Peyer's patch (tissue), 4 donors: ENCODE measurements around the gene LRRFIP1. TPM values are rescaled to one million over a fixed set of nuclear protein-coding genes. Genes with fewer than 3 reads are reported as not detected.

ENCODE experiments used
- DNase-seq, 3 donors: peaks; one replicate each; pipeline ENCODE4 v3.0.0-alpha.2; 2017 to 2019
- H3K27ac ChIP-seq, 4 donors: fragments of 200-600 bp; sonication (generic); one replicate each; pipeline ENCODE4 v1.5.1; 2016 to 2019
- H3K27me3 ChIP-seq, 2 donors: fragments of 200-600 bp; sonication (generic); one replicate each; pipeline ENCODE4 v1.5.1; 2019
- H3K36me3 ChIP-seq, 3 donors: fragments of 200-600 bp; sonication (generic); one replicate each; pipeline ENCODE4 v1.5.1; 2016 to 2019
- H3K4me1 ChIP-seq, 4 donors: fragments of 200-600 bp; sonication (generic); one replicate each; pipeline ENCODE4 v1.5.1; 2016 to 2019
- H3K4me3 ChIP-seq, 4 donors: fragments of 200-600 bp; sonication (generic); 1 replicate in 3 of 4; 2 replicates in 1 of 4; pipeline ENCODE4 v1.5.1; 2016 to 2019; ENCODE audit warnings: mild to moderate bottlenecking in 1 of 4
- H3K9me3 ChIP-seq, 4 donors: fragments of 200-600 bp; sonication (generic); one replicate each; pipeline ENCODE4 v1.5.1; 2016 to 2019; ENCODE audit warnings: mild to moderate bottlenecking in 1 of 4
- CTCF ChIP-seq, 6 experiments: fragments of 450-650 bp in 4 of 6; fragments of 200-600 bp in 2 of 6; sonication (generic) in 1 of 6; IDR thresholded peaks; one replicate each; pipeline ENCODE4 v1.5.1; 2017 to 2019; ENCODE audit warnings: antibody characterized with exemption in 6 of 6, mild to moderate bottlenecking in 3 of 6, moderate library complexity in 1 of 6
- POLR2A ChIP-seq, 2 donors: fragments of 450-650 bp; IDR thresholded peaks; one replicate each; pipeline ENCODE4 v1.5.1; 2017; ENCODE audit warnings: antibody characterized with exemption in 2 of 2, mild to moderate bottlenecking in 2 of 2, moderate library complexity in 2 of 2
- total RNA-seq, 4 donors: library from RNA; depleted of rRNA; stranded (reverse); fragments of >200 nt; gene quantifications; one replicate each; pipeline ENCODE4 v1.1.0, GENCODE V29; 2016

Gene LRRFIP1
- total RNA-seq, 4 donors from 2014 or later, result 114 to 182 (median 135) TPM

GRCh38 chr2:237708491-237708890 lies 81.1 kb downstream of the LRRFIP1 start:
- H3K4me1 ChIP-seq, result peaks cover 1 to 37% (median 9%) of the 10 kb centered on the region in 4 donors
- peak overlapping the region in 1 of 4 donors; percentile 68 for H3K27ac ChIP-seq
- no peaks in the 10 kb centered on the region for H3K27me3 ChIP-seq
- peaks cover 0 to 20% (median 0%) of the 10 kb centered on the region in 3 donors for H3K36me3 ChIP-seq
- H3K4me3 ChIP-seq, result no peak overlapping the region
- no peaks in the 10 kb centered on the region for H3K9me3 ChIP-seq
- TF ChIP-seq CTCF (IDR thresholded peaks at IDR 0.05) (no peak), POLR2A (IDR thresholded peaks at IDR 0.05) (no peak)
- DNase-seq, result peak in 1 of 3 donors; percentile 41

GRCh38 chr2:237708961-237709360 lies 81.6 kb downstream of the LRRFIP1 start:
- Histone ChIP-seq H3K36me3 (peaks cover 0 to 20% (median 0%) of the 10 kb centered on the region in 3 donors), H3K4me1 (peaks cover 0 to 35% (median 6%) of the 10 kb centered on the region in 4 donors), H3K27ac (no peak overlapping the region), H3K4me3 (no peak overlapping the region), H3K27me3 (no peaks in the 10 kb centered on the region), H3K9me3 (no peaks in the 10 kb centered on the region)
- TF ChIP-seq CTCF (IDR thresholded peaks at IDR 0.05) (no peak), POLR2A (IDR thresholded peaks at IDR 0.05) (no peak)
- DNase-seq, result peak in 1 of 3 donors; percentile 0

GRCh38 chr2:237711458-237712150 lies 84.2 kb downstream of the LRRFIP1 start:
- peak in 2 of 3 donors; percentile 10 to 42 for DNase-seq
- H3K27ac ChIP-seq, result no peak overlapping the region
- no peaks in the 10 kb centered on the region for H3K27me3 ChIP-seq
- peaks cover 0 to 20% (median 0%) of the 10 kb centered on the region in 3 donors for H3K36me3 ChIP-seq
- H3K4me3 ChIP-seq, result no peak overlapping the region
- TF ChIP-seq CTCF (IDR thresholded peaks at IDR 0.05) (no peak), POLR2A (IDR thresholded peaks at IDR 0.05) (no peak)
- peaks cover 0 to 42% (median 2%) of the 10 kb centered on the region in 4 donors for H3K4me1 ChIP-seq
- H3K9me3 ChIP-seq, result no peaks in the 10 kb centered on the region

- DNase-seq, result peak in 1 of 3 donors; percentile 6
- TF ChIP-seq CTCF (IDR thresholded peaks at IDR 0.05) (no peak), POLR2A (IDR thresholded peaks at IDR 0.05) (no peak)
- no peak overlapping the region for H3K27ac ChIP-seq
- no peaks in the 10 kb centered on the region for H3K27me3 ChIP-seq
- peaks cover 0 to 20% (median 0%) of the 10 kb centered on the region in 3 donors for H3K36me3 ChIP-seq
- H3K4me3 ChIP-seq, result no peak overlapping the region
- no peaks in the 10 kb centered on the region for H3K9me3 ChIP-seq
- H3K4me1 ChIP-seq, result peaks cover 0 to 33% (median 2%) of the 10 kb centered on the region in 4 donors
Observed at GRCh38 chr2:237712477-237713377, 85.3 kb downstream of the LRRFIP1 start.

GRCh38 chr2:237714690-237715458 lies 87.5 kb downstream of the LRRFIP1 start:
- H3K36me3 ChIP-seq, result peaks cover 0 to 17% (median 0%) of the 10 kb centered on the region in 3 donors
- peaks cover 0 to 26% (median 2%) of the 10 kb centered on the region in 4 donors for H3K4me1 ChIP-seq
- DNase-seq, result peak in 2 of 3 donors; percentile 9 to 57
- H3K27ac ChIP-seq, result peak overlapping the region in 3 of 4 donors; percentile 38 to 78 (median 77)
- no peaks in the 10 kb centered on the region for H3K9me3 ChIP-seq
- TF ChIP-seq POLR2A (IDR thresholded peaks at IDR 0.05) (no peak), CTCF (IDR thresholded peaks at IDR 0.05) (no peak)
- H3K27me3 ChIP-seq, result no peaks in the 10 kb centered on the region
- peak overlapping the region in 2 of 4 donors; percentile 25 to 30 for H3K4me3 ChIP-seq
